Astrocyte (in vitro differentiated cells and primary cell): ENCODE results near the gene SULT6B1. TPM values are rescaled to one million over a fixed set of nuclear protein-coding genes. Genes with fewer than 3 reads are reported as not detected.

Experiments used
- DNase-seq: peaks from one replicate; pipeline ENCODE4 v3.0.0-alpha.2; 2010; ENCODE audit warnings: low read depth
- FAIRE-seq: peaks from 2 replicates; lab custom pipeline; 2011; peaks lifted over from hg19 to GRCh38; lab: Jason Lieb, UNC
- H2AFZ ChIP-seq: 2 replicates; pipeline ENCODE4 v1.6.0; 2012; ENCODE audit warnings: low read depth, low read length, inconsistent platforms
- H3K27ac ChIP-seq: 2 replicates; pipeline ENCODE4 v1.5.1; 2011; ENCODE audit warnings: low read depth, low read length, inconsistent platforms
- H3K27me3 ChIP-seq: 2 replicates; pipeline ENCODE4 v1.6.0; 2011; ENCODE audit warnings: low read length, inconsistent platforms; ENCODE audit not compliant: insufficient read depth
- H3K36me3 ChIP-seq: 2 replicates; pipeline ENCODE4 v1.5.1; 2011; ENCODE audit warnings: low read length, inconsistent platforms; ENCODE audit not compliant: insufficient read depth
- H3K4me1 ChIP-seq: 2 replicates; pipeline ENCODE4 v1.5.1; 2011; ENCODE audit warnings: low read length, inconsistent platforms; ENCODE audit not compliant: insufficient read depth
- H3K4me2 ChIP-seq: 2 replicates; pipeline ENCODE4 v1.6.0; 2012; ENCODE audit warnings: low read length, inconsistent platforms
- H3K4me3 ChIP-seq: 2 replicates; pipeline ENCODE4 v1.5.1; 2011; ENCODE audit warnings: low read depth, mild to moderate bottlenecking, low read length, inconsistent platforms; ENCODE audit not compliant: insufficient read depth
- H3K79me2 ChIP-seq: 2 replicates; pipeline ENCODE4 v1.6.0; 2012; ENCODE audit warnings: mild to moderate bottlenecking, low read length, inconsistent platforms; ENCODE audit not compliant: insufficient read depth
- H3K9ac ChIP-seq: 2 replicates; pipeline ENCODE4 v1.6.0; 2012; ENCODE audit warnings: mild to moderate bottlenecking, low read length, inconsistent platforms
- H3K9me3 ChIP-seq: 2 replicates; pipeline ENCODE4 v1.5.1; 2012; ENCODE audit warnings: low read depth, mild to moderate bottlenecking, low read length, inconsistent platforms; ENCODE audit not compliant: insufficient read depth
- H4K20me1 ChIP-seq: 2 replicates; pipeline ENCODE4 v1.6.0; 2012; ENCODE audit warnings: low read length, inconsistent platforms; ENCODE audit not compliant: insufficient read depth
- H3K27ac Mint-ChIP-seq: one replicate; pipeline ENCODE4 v1.8.0; 2021; ENCODE audit warnings: mild to moderate bottlenecking, mixed read lengths; ENCODE audit not compliant: unreplicated experiment
- H3K27me3 Mint-ChIP-seq: one replicate; pipeline ENCODE4 v1.8.0; 2021; ENCODE audit warnings: low read depth, mixed read lengths; ENCODE audit not compliant: unreplicated experiment
- H3K36me3 Mint-ChIP-seq: one replicate; pipeline ENCODE4 v1.8.0; 2021; ENCODE audit warnings: low read depth, mixed read lengths; ENCODE audit not compliant: unreplicated experiment
- H3K4me1 Mint-ChIP-seq: one replicate; pipeline ENCODE4 v1.8.0; 2021; ENCODE audit warnings: low read depth, mixed read lengths; ENCODE audit not compliant: unreplicated experiment
- H3K4me3 Mint-ChIP-seq: one replicate; pipeline ENCODE4 v1.8.0; 2021; ENCODE audit warnings: mild to moderate bottlenecking, moderate library complexity, mixed read lengths; ENCODE audit not compliant: unreplicated experiment
- H3K9me3 Mint-ChIP-seq: one replicate; pipeline ENCODE4 v1.8.0; 2021; ENCODE audit warnings: mild to moderate bottlenecking, mixed read lengths; ENCODE audit not compliant: unreplicated experiment
- EZH2 ChIP-seq: IDR thresholded peaks from 2 replicates; pipeline ENCODE4 v1.6.1; 2012; ENCODE audit warnings: mild to moderate bottlenecking, low read length, inconsistent platforms; ENCODE audit not compliant: insufficient read depth
- total RNA-seq: library from RNA; stranded (reverse); gene quantifications from 2 replicates; pipeline ENCODE4 v1.2.1, GENCODE V29; 2021
- TF ChIP-seq, protein P1 (sequence below): IDR thresholded peaks from 2 replicates; pipeline ENCODE4 v1.5.1; 2011; ENCODE audit warnings: low read depth, mild to moderate bottlenecking, inconsistent platforms, low read length, moderate library complexity; ENCODE audit not compliant: insufficient read depth

The SULT6B1 gene
- total RNA-seq, 1 donor from 2014 or later, result not detected

DNA sequence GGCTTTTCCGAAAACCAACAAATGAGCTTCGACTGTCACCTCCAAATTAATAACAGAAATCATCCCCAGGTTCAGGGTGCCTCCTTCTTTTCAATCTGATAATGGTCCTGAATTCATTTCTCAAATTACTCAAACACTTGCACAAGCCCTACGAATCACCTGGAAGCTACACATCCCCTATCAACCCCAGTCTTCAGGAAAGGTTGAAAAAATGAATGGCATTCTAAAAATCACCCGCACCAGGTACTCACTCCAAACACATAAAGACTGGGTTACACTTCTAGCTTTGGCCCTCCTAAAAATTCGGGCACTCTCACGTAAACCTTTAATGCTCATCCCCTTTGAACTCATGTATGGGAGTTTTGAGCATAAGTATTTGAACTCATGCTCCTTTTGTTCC lies 55.6 kb downstream of the SULT6B1 start:
- H3K36me3 ChIP-seq, result peaks cover 32% of the 10 kb centered on the region
- H3K79me2 ChIP-seq, result no peaks in the 10 kb centered on the region
- H3K27ac Mint-ChIP-seq, result no peak overlapping the region
- FAIRE-seq, result no peak
- no peak overlapping the region for H3K4me3 Mint-ChIP-seq
- no peaks in the 10 kb centered on the region for H3K4me1 ChIP-seq
- no peaks in the 10 kb centered on the region for H3K4me1 Mint-ChIP-seq
- H2AFZ ChIP-seq, result no peak overlapping the region
- no peak overlapping the region for H3K9ac ChIP-seq
- H3K9me3 ChIP-seq, result no peaks in the 10 kb centered on the region
- H3K4me3 ChIP-seq, result no peak overlapping the region
- TF ChIP-seq, protein P1, sequence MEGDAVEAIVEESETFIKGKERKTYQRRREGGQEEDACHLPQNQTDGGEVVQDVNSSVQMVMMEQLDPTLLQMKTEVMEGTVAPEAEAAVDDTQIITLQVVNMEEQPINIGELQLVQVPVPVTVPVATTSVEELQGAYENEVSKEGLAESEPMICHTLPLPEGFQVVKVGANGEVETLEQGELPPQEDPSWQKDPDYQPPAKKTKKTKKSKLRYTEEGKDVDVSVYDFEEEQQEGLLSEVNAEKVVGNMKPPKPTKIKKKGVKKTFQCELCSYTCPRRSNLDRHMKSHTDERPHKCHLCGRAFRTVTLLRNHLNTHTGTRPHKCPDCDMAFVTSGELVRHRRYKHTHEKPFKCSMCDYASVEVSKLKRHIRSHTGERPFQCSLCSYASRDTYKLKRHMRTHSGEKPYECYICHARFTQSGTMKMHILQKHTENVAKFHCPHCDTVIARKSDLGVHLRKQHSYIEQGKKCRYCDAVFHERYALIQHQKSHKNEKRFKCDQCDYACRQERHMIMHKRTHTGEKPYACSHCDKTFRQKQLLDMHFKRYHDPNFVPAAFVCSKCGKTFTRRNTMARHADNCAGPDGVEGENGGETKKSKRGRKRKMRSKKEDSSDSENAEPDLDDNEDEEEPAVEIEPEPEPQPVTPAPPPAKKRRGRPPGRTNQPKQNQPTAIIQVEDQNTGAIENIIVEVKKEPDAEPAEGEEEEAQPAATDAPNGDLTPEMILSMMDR, result no peak
- no peak for TF ChIP-seq EZH2
- H4K20me1 ChIP-seq, result peaks cover 10% of the 10 kb centered on the region
- H3K4me2 ChIP-seq, result no peak overlapping the region
- no peak overlapping the region for H3K27ac ChIP-seq
- H3K9me3 Mint-ChIP-seq, result no peaks in the 10 kb centered on the region
- peaks cover 32% of the 10 kb centered on the region for H3K36me3 Mint-ChIP-seq
- H3K27me3 ChIP-seq, result no peaks in the 10 kb centered on the region
- H3K27me3 Mint-ChIP-seq, result no peaks in the 10 kb centered on the region
- no peak for DNase-seq

DNA sequence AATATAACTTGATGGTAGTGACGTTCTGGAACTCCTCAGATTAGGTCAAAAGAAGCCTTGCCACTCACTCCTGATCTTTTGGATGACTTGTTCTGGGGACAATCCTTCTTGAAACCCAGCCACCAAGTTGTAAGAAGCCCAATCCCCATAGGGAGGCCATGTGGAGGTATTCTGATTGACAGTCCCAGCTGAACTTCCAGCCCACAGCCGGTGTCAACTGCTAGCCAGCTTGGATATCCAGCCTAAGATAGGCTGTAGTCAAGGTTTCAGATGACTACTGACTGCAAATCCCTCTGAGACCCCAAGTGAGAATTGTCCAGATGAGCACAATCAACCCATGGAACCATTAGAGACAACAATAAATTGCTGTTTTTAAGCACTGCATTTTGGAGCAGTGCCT lies 63.1 kb downstream of the SULT6B1 start:
- no peak overlapping the region for H2AFZ ChIP-seq
- FAIRE-seq, result no peak
- no peak overlapping the region for H3K4me2 ChIP-seq

DNA sequence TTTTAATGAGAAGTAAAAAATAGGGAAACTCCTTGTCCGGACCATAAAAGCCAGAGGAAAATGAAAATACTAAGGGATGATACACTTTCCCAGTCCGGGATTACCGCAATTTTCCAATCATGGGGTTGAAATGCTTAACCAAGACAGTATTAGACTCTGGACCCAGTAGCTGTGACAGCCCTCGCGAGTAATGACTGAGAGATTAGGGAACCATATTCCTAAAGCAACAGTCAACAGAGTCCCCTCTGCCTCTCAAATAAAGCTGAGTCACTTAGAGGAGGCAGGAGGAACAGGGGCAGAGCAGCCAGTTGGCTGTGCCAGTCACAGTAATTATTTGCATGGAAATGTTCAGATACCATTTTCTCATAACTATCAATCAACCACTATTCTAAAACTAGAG lies 69.3 kb downstream of the SULT6B1 start:
- H3K36me3 ChIP-seq, result peaks cover 13% of the 10 kb centered on the region
- no peaks in the 10 kb centered on the region for H3K9me3 Mint-ChIP-seq
- TF ChIP-seq, protein P1, result no peak
- TF ChIP-seq EZH2, result no peak
- H3K4me3 ChIP-seq, result no peak overlapping the region
- H3K27me3 Mint-ChIP-seq, result no peaks in the 10 kb centered on the region
- H2AFZ ChIP-seq, result no peak overlapping the region
- no peaks in the 10 kb centered on the region for H3K27me3 ChIP-seq
- H3K4me2 ChIP-seq, result no peak overlapping the region
- no peak for FAIRE-seq
- H3K27ac ChIP-seq, result no peak overlapping the region
- H3K4me3 Mint-ChIP-seq, result no peak overlapping the region
- H3K9me3 ChIP-seq, result no peaks in the 10 kb centered on the region
- peaks cover 20% of the 10 kb centered on the region for H3K36me3 Mint-ChIP-seq
- peak overlapping the region; percentile 41 for H3K27ac Mint-ChIP-seq
- no peaks in the 10 kb centered on the region for H3K4me1 ChIP-seq
- peaks cover 9% of the 10 kb centered on the region for H3K4me1 Mint-ChIP-seq
- no peak for DNase-seq
- no peaks in the 10 kb centered on the region for H4K20me1 ChIP-seq
- H3K79me2 ChIP-seq, result no peaks in the 10 kb centered on the region
- no peak overlapping the region for H3K9ac ChIP-seq

More for the DNA sequence above, 63.1 kb downstream of the SULT6B1 start:
- Histone ChIP-seq H3K27ac (no peak overlapping the region), H3K27me3 (no peaks in the 10 kb centered on the region), H3K4me3 (no peak overlapping the region), H3K36me3 (peaks cover 20% of the 10 kb centered on the region), H3K9me3 (no peaks in the 10 kb centered on the region), H3K4me1 (no peaks in the 10 kb centered on the region), H4K20me1 (peaks cover 7% of the 10 kb centered on the region), H3K9ac (no peak overlapping the region), H3K79me2 (no peaks in the 10 kb centered on the region)
- Mint-ChIP-seq H3K27me3 (no peaks in the 10 kb centered on the region), H3K9me3 (no peaks in the 10 kb centered on the region), H3K4me3 (no peak overlapping the region), H3K4me1 (no peaks in the 10 kb centered on the region), H3K36me3 (peaks cover 22% of the 10 kb centered on the region), H3K27ac (no peak overlapping the region)
- TF ChIP-seq, protein P1, result no peak
- TF ChIP-seq EZH2, result no peak
- DNase-seq, result no peak

Other genes starting within 250 kb of the SULT6B1 start
- gene STRN, start 222.1 kb downstream of the SULT6B1 start, total RNA-seq, result 24.2 and 25.6 TPM in 2 replicates
- gene HEATR5B, start 104.3 kb downstream of the SULT6B1 start, total RNA-seq, result 15.6 and 15.7 TPM in 2 replicates
- gene GPATCH11, start 104.2 kb downstream of the SULT6B1 start, total RNA-seq, result 5.5 and 5.7 TPM in 2 replicates
- 147 and 149 TPM in 2 replicates for gene EIF2AK2, start 31.7 kb downstream of the SULT6B1 start, total RNA-seq
- gene CEBPZOS, start 7.8 kb upstream of the SULT6B1 start, total RNA-seq, result 34.5 and 37.3 TPM in 2 replicates
- 47.5 and 48.5 TPM in 2 replicates for gene CEBPZ, start 42.9 kb upstream of the SULT6B1 start, total RNA-seq
- gene NDUFAF7, start 43.0 kb upstream of the SULT6B1 start, total RNA-seq, result 23.1 and 24.2 TPM in 2 replicates
- 40.0 and 42.5 TPM in 2 replicates for gene PRKD3, start 136.2 kb upstream of the SULT6B1 start, total RNA-seq
- gene QPCT, start 156.0 kb upstream of the SULT6B1 start, total RNA-seq, result 23.1 and 25.2 TPM in 2 replicates